Measurements from ENCODE around the gene FGA.
"Not testable (repeated sequence)": the region's sequence is repeated elsewhere in the genome, so short reads cannot be mapped to it uniquely, and the experiment has no call there.

Gene FGA

GRCh38 chr4:154606728-154607723, 16.5 kb upstream of the FGA start:
- Histone ChIP-seq H3K79me2 (ENCODE audit: control insufficient read depth, insufficient read depth, low read length, unreplicated experiment) (no peaks in the 10 kb centered on the region), H3K36me3 (ENCODE audit: insufficient read depth, low read length) (no peaks in the 10 kb centered on the region), H3K4me1 (ENCODE audit: control insufficient read depth, insufficient read depth, low read length, unreplicated experiment) (peaks cover 7% of the 10 kb centered on the region), H3K4me3 (ENCODE audit: low read depth, low read length) (no peak overlapping the region), H3K27me3 (ENCODE audit: insufficient read depth, low read length) (no peaks in the 10 kb centered on the region), H3K27ac (ENCODE audit: low read depth, low read length) (no peak overlapping the region), H2AFZ (ENCODE audit: low read length, unreplicated experiment) (no peak overlapping the region)

- Histone ChIP-seq H3K4me3 (ENCODE audit: low read depth, low read length) (no peak overlapping the region), H3K36me3 (ENCODE audit: insufficient read depth, low read length) (no peaks in the 10 kb centered on the region), H3K79me2 (ENCODE audit: control insufficient read depth, insufficient read depth, low read length, unreplicated experiment) (no peaks in the 10 kb centered on the region), H3K27ac (ENCODE audit: low read depth, low read length) (no peak overlapping the region), H2AFZ (ENCODE audit: low read length, unreplicated experiment) (no peak overlapping the region), H3K4me1 (ENCODE audit: control insufficient read depth, insufficient read depth, low read length, unreplicated experiment) (peaks cover 7% of the 10 kb centered on the region), H3K27me3 (ENCODE audit: insufficient read depth, low read length) (no peaks in the 10 kb centered on the region)
Observed at GRCh38 chr4:154604696-154605200, 14.2 kb upstream of the FGA start.

DNA sequence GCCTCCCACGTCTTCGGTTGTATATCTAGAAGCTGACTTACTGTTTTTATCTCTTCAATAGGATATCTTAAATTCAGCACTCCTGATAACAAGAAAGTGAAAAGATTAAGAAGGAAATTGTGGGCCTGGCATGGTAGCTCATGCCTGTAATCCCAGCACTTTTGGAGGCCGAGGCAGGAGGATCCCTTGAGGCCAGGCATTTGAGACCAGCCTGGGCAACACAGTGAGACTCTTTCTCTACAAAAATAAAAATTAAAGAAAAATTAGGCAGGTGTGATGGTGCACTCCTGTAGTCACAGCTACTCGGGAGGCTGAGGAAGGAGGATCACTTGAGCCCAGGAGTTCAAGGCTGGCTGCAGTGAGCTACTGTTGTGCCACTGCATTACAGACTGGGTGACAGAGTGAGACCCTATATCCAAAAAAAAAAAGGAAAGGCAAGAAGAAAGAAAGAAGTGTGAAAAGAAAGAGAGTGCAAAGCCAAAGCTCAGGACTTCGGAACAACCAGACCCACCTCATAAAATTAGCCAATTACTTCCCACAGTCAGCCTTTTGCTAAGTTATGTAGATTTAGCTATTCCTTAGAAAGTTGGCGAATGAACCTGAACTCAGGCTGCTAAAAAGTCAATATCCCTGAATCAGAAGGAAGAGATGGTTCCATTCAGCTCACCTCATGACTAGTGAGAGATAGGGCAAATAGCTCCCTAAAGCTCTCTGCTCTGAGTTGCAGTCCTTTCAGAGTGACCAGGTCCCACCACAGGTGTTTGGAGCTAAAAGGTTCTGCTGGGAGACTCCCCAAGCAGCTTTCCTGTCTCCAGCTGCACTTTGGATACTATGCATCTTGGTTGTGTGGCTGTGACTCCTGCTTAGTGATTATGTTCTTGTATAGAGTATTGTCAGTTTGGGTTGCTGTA, 12.7 kb upstream of the FGA start:
- H3K36me3 ChIP-seq (ENCODE audit: insufficient read depth, low read length), result no peaks in the 10 kb centered on the region
- no peaks in the 10 kb centered on the region for H3K79me2 ChIP-seq (ENCODE audit: control insufficient read depth, insufficient read depth, low read length, unreplicated experiment)
- no peak overlapping the region for H2AFZ ChIP-seq (ENCODE audit: low read length, unreplicated experiment)
- no peaks in the 10 kb centered on the region for H3K27me3 ChIP-seq (ENCODE audit: insufficient read depth, low read length)
- peaks cover 7% of the 10 kb centered on the region for H3K4me1 ChIP-seq (ENCODE audit: control insufficient read depth, insufficient read depth, low read length, unreplicated experiment)
- H3K4me3 ChIP-seq (ENCODE audit: low read depth, low read length), result no peak overlapping the region
- H3K27ac ChIP-seq (ENCODE audit: low read depth, low read length), result no peak overlapping the region

DNA sequence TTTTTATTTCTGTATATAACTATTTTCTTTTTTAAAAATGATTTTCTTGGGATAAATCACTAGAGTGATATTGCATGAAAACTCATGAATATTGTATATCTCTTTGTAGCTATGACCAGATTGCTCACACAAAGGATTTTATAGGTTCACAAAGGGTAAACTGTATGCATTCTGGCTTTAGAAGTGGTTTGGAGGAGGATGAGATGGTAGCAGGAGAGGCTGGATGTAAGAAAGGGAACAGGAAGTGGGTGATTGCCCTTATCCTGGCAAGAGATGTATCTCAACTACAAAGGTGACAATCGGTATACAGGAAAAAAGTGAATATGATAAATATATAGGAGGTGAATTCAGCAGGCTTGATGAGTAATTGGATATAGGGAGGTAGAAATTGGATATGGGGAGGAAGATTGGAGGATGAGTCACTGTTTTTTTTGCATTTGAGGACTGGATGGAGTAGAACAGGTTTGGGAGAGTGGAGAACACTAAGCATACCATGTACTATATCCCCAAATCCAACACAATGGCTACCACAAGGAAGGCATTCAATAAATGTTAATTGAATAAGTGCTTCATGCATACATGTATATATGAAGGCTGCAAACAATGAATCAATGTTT, 12.0 kb upstream of the FGA start:
- Histone ChIP-seq H3K4me3 (ENCODE audit: low read depth, low read length) (no peak overlapping the region), H2AFZ (ENCODE audit: low read length, unreplicated experiment) (no peak overlapping the region), H3K79me2 (ENCODE audit: control insufficient read depth, insufficient read depth, low read length, unreplicated experiment) (no peaks in the 10 kb centered on the region)

GRCh38 chr4:154597798-154598774, 7.5 kb upstream of the FGA start:
- no peaks in the 10 kb centered on the region for H3K36me3 ChIP-seq (ENCODE audit: insufficient read depth, low read length)
- no peak overlapping the region for H2AFZ ChIP-seq (ENCODE audit: low read length, unreplicated experiment)
- H3K79me2 ChIP-seq (ENCODE audit: control insufficient read depth, insufficient read depth, low read length, unreplicated experiment), result no peaks in the 10 kb centered on the region
- H3K27me3 ChIP-seq (ENCODE audit: insufficient read depth, low read length), result no peaks in the 10 kb centered on the region
- no peak overlapping the region for H3K27ac ChIP-seq (ENCODE audit: low read depth, low read length)
- peaks cover 18% of the 10 kb centered on the region for H3K4me1 ChIP-seq (ENCODE audit: control insufficient read depth, insufficient read depth, low read length, unreplicated experiment)
- no peak overlapping the region for H3K4me3 ChIP-seq (ENCODE audit: low read depth, low read length)

More for the DNA sequence above, 12.0 kb upstream of the FGA start:
- Histone ChIP-seq H3K4me1 (ENCODE audit: control insufficient read depth, insufficient read depth, low read length, unreplicated experiment) (peaks cover 7% of the 10 kb centered on the region), H3K27ac (ENCODE audit: low read depth, low read length) (no peak overlapping the region), H3K27me3 (ENCODE audit: insufficient read depth, low read length) (no peaks in the 10 kb centered on the region), H3K36me3 (ENCODE audit: insufficient read depth, low read length) (no peaks in the 10 kb centered on the region)

- not testable (repeated sequence) for H3K27ac ChIP-seq (ENCODE audit: low read depth, low read length); H3K27me3 ChIP-seq (ENCODE audit: insufficient read depth, low read length)
Observed at GRCh38 chr4:154597281-154597680, 6.7 kb upstream of the FGA start.

GRCh38 chr4:154595807-154596206, 5.3 kb upstream of the FGA start:
- Histone ChIP-seq H3K27me3 (ENCODE audit: insufficient read depth, low read length) (no peaks in the 10 kb centered on the region), H3K36me3 (ENCODE audit: insufficient read depth, low read length) (no peaks in the 10 kb centered on the region), H2AFZ (ENCODE audit: low read length, unreplicated experiment) (no peak overlapping the region), H3K4me1 (ENCODE audit: control insufficient read depth, insufficient read depth, low read length, unreplicated experiment) (peaks cover 11% of the 10 kb centered on the region), H3K27ac (ENCODE audit: low read depth, low read length) (no peak overlapping the region), H3K79me2 (ENCODE audit: control insufficient read depth, insufficient read depth, low read length, unreplicated experiment) (no peaks in the 10 kb centered on the region), H3K4me3 (ENCODE audit: low read depth, low read length) (no peak overlapping the region)

More at GRCh38 chr4:154597281-154597680, 6.7 kb upstream of the FGA start:
- not testable (repeated sequence) for H3K79me2 ChIP-seq (ENCODE audit: control insufficient read depth, insufficient read depth, low read length, unreplicated experiment); H3K4me3 ChIP-seq (ENCODE audit: low read depth, low read length); H3K36me3 ChIP-seq (ENCODE audit: insufficient read depth, low read length); H2AFZ ChIP-seq (ENCODE audit: low read length, unreplicated experiment)
- peaks cover 11% of the 10 kb centered on the region for H3K4me1 ChIP-seq (ENCODE audit: control insufficient read depth, insufficient read depth, low read length, unreplicated experiment)

- not testable (repeated sequence) for H3K36me3 ChIP-seq (ENCODE audit: insufficient read depth, low read length); H3K27ac ChIP-seq (ENCODE audit: low read depth, low read length); H3K4me3 ChIP-seq (ENCODE audit: low read depth, low read length); H3K27me3 ChIP-seq (ENCODE audit: insufficient read depth, low read length); H2AFZ ChIP-seq (ENCODE audit: low read length, unreplicated experiment); H3K79me2 ChIP-seq (ENCODE audit: control insufficient read depth, insufficient read depth, low read length, unreplicated experiment)
- peaks cover 11% of the 10 kb centered on the region for H3K4me1 ChIP-seq (ENCODE audit: control insufficient read depth, insufficient read depth, low read length, unreplicated experiment)
Observed at GRCh38 chr4:154594343-154594742, 3.8 kb upstream of the FGA start.

- Histone ChIP-seq H2AFZ (ENCODE audit: low read length, unreplicated experiment) (no peak overlapping the region), H3K27ac (ENCODE audit: low read depth, low read length) (no peak overlapping the region), H3K4me1 (ENCODE audit: control insufficient read depth, insufficient read depth, low read length, unreplicated experiment) (peaks cover 11% of the 10 kb centered on the region), H3K36me3 (ENCODE audit: insufficient read depth, low read length) (no peaks in the 10 kb centered on the region), H3K27me3 (ENCODE audit: insufficient read depth, low read length) (no peaks in the 10 kb centered on the region), H3K79me2 (ENCODE audit: control insufficient read depth, insufficient read depth, low read length, unreplicated experiment) (no peaks in the 10 kb centered on the region), H3K4me3 (ENCODE audit: low read depth, low read length) (no peak overlapping the region)
Observed at GRCh38 chr4:154593868-154594267, 3.3 kb upstream of the FGA start.

Measured in ACC112 (cell line).